Measurements from ENCODE around the gene DEDD2.
"Not testable (repeated sequence)": the region's sequence is repeated elsewhere in the genome, so short reads cannot be mapped to it uniquely, and the experiment has no call there.

The DEDD2 gene

GRCh38 chr19:42217520-42218437, at the start of gene DEDD2:
Gene DEDD2 (minus strand): TSS chr19:42217677. CDS start chr19:42217007, 670 bp downstream.
- peak; percentile 95 for DNase-seq

- DNase-seq: not testable (repeated sequence)
Measured at GRCh38 chr19:42266928-42267603, 49.6 kb upstream of the DEDD2 start.

- not testable (repeated sequence) for DNase-seq
Measured at GRCh38 chr19:42266105-42266504, 48.6 kb upstream of the DEDD2 start.

GRCh38 chr19:42261763-42262162, 44.3 kb upstream of the DEDD2 start:
- DNase-seq: no peak

- DNase-seq: not testable (repeated sequence)
Measured at GRCh38 chr19:42257842-42258241, 40.4 kb upstream of the DEDD2 start.

- peak; percentile 41 for DNase-seq
Measured at GRCh38 chr19:42255766-42256745, 38.6 kb upstream of the DEDD2 start.

- DNase-seq: peak; percentile 77
Measured at GRCh38 chr19:42254850-42255765, 37.6 kb upstream of the DEDD2 start, which contains the start of gene ERF. Gene ERF (minus strand): TSS chr19:42255128. CDS start chr19:42254999, 129 bp downstream.

GRCh38 chr19:42254089-42254849, 36.8 kb upstream of the DEDD2 start:
- DNase-seq: peak; percentile 68

- DNase-seq: peak; percentile 68
Measured at GRCh38 chr19:42253245-42254088, 36.0 kb upstream of the DEDD2 start.

GRCh38 chr19:42252365-42253244, 35.1 kb upstream of the DEDD2 start:
- peak; percentile 68 for DNase-seq

GRCh38 chr19:42251572-42252358, 34.3 kb upstream of the DEDD2 start:
- no peak for DNase-seq

GRCh38 chr19:42250666-42251531, 33.4 kb upstream of the DEDD2 start:
- no peak for DNase-seq

GRCh38 chr19:42250183-42250665, 32.7 kb upstream of the DEDD2 start:
- no peak for DNase-seq

- DNase-seq: no peak
Measured at GRCh38 chr19:42249769-42250168, 32.3 kb upstream of the DEDD2 start.

- DNase-seq: no peak
Measured at GRCh38 chr19:42249149-42249750, 31.8 kb upstream of the DEDD2 start.

All from NCI-H2171 treated with DMSO at 0.1 percent for 48 hours (cell line).